Measurements from ENCODE around the gene C11orf16. TPM values are rescaled to one million over a fixed set of nuclear protein-coding genes. Genes with fewer than 3 reads are reported as not detected.
A peak's percentile ranks its signal among the peaks of the same experiment; 100 is the strongest.

The C11orf16 gene
- total and polyA plus RNA-seq, 8 donors, result not detected

DNA sequence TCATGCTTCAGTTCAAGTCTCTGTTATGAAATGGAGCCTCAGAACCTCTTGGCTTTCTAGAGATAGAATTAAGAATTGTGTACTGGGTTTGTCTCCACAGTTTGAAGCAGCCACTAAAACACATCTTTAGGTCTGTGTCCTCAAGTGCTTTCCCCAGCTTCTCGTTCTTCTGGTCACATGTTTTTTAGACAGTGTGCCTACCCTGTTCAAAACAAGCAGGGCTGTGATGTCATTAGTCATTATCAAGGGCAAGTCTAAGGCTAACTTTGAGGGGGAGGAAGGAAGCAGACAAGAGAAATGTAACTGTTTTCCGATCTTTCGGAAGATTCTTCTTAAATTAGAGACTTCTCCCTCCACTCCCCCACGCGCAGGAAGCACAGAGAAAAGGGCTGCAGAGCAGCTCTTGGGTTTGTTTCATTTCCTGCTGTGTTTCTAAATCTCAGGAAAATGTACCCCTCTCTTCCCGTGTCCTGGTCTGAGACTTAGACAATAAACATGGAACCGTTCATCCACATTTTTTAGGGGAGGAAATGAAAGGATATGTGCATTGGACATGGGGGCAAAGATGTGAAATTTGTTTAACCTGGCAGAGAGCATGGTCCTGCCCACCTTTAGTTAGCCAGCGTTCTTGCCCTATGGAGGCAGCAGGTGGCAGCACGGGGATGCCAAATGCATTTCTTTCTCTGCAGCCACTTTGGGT lies 18.6 kb downstream of the C11orf16 start:
- DNase-seq, result peak in 1 of 2 donors; percentile 74
- Histone ChIP-seq H3K4me3 (peak overlapping the region in 3 of 4 donors; percentile 5 to 32 (median 23)), H3K4me1 (peaks cover 24 to 66% (median 48%) of the 10 kb centered on the region in 4 donors), H3K9me3 (no peaks in the 10 kb centered on the region), H3K27me3 (no peaks in the 10 kb centered on the region), H3K36me3 (peaks cover 3 to 32% (median 24%) of the 10 kb centered on the region in 4 donors), H3K27ac (peak overlapping the region in 4 of 5 donors; percentile 41 to 76 (median 73))
- TF ChIP-seq, protein P1, sequence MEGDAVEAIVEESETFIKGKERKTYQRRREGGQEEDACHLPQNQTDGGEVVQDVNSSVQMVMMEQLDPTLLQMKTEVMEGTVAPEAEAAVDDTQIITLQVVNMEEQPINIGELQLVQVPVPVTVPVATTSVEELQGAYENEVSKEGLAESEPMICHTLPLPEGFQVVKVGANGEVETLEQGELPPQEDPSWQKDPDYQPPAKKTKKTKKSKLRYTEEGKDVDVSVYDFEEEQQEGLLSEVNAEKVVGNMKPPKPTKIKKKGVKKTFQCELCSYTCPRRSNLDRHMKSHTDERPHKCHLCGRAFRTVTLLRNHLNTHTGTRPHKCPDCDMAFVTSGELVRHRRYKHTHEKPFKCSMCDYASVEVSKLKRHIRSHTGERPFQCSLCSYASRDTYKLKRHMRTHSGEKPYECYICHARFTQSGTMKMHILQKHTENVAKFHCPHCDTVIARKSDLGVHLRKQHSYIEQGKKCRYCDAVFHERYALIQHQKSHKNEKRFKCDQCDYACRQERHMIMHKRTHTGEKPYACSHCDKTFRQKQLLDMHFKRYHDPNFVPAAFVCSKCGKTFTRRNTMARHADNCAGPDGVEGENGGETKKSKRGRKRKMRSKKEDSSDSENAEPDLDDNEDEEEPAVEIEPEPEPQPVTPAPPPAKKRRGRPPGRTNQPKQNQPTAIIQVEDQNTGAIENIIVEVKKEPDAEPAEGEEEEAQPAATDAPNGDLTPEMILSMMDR (IDR thresholded peaks at IDR 0.05), result peak in 4 of 7 experiments; percentile 30 to 63 (median 41)
- TF ChIP-seq EP300 (IDR thresholded peaks at IDR 0.05), result no peak
- no peak for TF ChIP-seq POLR2A (IDR thresholded peaks at IDR 0.05)
- peak in 1 of 3 donors; percentile 18 for TF ChIP-seq POLR2AphosphoS5 (IDR thresholded peaks at IDR 0.05)
- intact Hi-C loops (cut with DNase I; ENCODE audit: low total_unique reads), result no loop called here
- WGBS, 5 donors, result 8 to 18% (median 15%) methylated on average over 9 of the region's 9 CpGs

DNA sequence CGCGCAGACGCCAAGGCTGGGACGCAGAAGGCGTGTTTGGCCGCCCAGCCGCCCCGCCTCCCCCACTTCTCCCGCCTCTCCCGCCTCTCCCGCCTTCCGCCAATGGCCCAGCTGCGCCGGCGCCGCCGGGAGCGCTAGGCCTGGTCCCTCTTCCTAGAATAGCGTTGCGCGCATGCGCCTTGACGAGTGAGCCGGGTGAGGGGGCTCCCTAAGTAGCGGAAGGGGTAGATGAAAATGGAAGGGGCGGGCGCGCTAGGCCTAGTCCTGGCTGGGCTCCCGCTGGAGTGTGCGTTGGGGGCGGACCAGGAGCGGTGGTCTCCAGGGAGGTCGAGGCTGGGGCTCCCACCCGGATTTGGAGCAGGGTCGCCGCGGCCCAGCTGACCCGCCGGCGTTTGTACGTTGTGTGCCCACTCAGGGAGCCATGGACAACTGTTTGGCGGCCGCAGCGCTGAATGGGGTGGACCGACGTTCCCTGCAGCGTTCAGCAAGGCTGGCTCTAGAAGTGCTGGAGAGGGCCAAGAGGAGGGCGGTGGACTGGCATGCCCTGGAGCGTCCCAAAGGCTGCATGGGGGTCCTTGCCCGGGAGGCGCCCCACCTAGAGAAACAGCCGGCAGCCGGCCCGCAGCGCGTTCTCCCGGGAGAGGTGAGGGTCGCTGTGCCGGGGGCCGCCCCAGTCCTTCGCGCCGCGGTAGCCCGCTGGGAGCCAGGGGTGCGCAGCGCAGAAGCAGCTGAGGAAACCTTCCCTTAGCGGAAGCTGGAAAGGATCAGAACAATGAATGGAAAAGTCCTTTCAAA lies 21.5 kb downstream of the C11orf16 start, which contains the start of gene AKIP1:
Gene AKIP1, plus strand, starts transcription at position 161 of the 795 bp plus-strand sequence. Its CDS starts 261 bp downstream, at position 422.
- intact Hi-C loops (cut with DNase I; ENCODE audit: low total_unique reads), result no loop called here
- TF ChIP-seq, protein P1 (IDR thresholded peaks at IDR 0.05), result no peak
- peak; percentile 65 to 85 (median 81) for TF ChIP-seq POLR2AphosphoS5 (IDR thresholded peaks at IDR 0.05)

DNA sequence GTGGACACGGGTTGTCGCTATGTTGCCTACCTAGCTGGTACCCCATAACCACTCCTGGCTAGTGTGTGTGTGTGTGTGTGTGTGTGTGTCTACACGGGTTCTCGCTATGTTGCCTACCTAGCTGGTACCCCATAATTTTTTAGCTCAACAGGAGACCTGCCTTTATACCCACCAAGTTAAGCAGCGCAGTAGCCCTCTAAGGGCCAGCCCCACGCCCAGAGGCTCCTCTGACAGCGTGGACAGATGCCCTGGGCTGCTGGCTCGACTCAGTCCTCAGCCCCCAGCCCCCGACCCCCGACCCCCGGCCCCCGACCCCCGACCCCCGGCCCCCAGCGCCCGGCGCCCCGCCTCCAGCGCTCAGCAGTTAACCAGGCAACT lies 22.1 kb downstream of the C11orf16 start:
- no peaks in the 10 kb centered on the region for H3K36me3 ChIP-seq
- H3K9me3 ChIP-seq, result no peaks in the 10 kb centered on the region
- WGBS, 5 donors, result 0 to 5% (median 0%) methylated on average over 8 to 19 of the region's 19 CpGs
- no peak for TF ChIP-seq POLR2A (IDR thresholded peaks at IDR 0.05)
- TF ChIP-seq, protein P1 (IDR thresholded peaks at IDR 0.05), result no peak
- no peak for TF ChIP-seq POLR2AphosphoS5 (IDR thresholded peaks at IDR 0.05)
- no peak for TF ChIP-seq EP300 (IDR thresholded peaks at IDR 0.05)
- peak overlapping the region; percentile 71 to 90 (median 78) for H3K4me3 ChIP-seq
- no peak for DNase-seq
- intact Hi-C loops (cut with DNase I; ENCODE audit: low total_unique reads), result no loop called here
- peak overlapping the region; percentile 7 to 94 (median 89) for H3K27ac ChIP-seq
- no peaks in the 10 kb centered on the region for H3K27me3 ChIP-seq
- peaks cover 24 to 46% (median 37%) of the 10 kb centered on the region in 4 donors for H3K4me1 ChIP-seq

More for the DNA sequence above, 21.5 kb downstream of the C11orf16 start, which contains the start of gene AKIP1:
- Histone ChIP-seq H3K4me1 (peaks cover 24 to 46% (median 37%) of the 10 kb centered on the region in 4 donors), H3K36me3 (peaks cover 0 to 5% (median 0%) of the 10 kb centered on the region in 4 donors), H3K9me3 (no peaks in the 10 kb centered on the region), H3K27ac (peak within 1 kb of the TSS; percentile 70 to 94 (median 89)), H3K27me3 (no peaks in the 10 kb centered on the region), H3K4me3 (peak within 1 kb of the TSS; percentile 71 to 90 (median 78))
- WGBS, 5 donors, result 0 to 1% (median 0%) methylated on average over 41 to 68 of the region's 68 CpGs
- DNase-seq, result peak; percentile 94 to 99

DNA sequence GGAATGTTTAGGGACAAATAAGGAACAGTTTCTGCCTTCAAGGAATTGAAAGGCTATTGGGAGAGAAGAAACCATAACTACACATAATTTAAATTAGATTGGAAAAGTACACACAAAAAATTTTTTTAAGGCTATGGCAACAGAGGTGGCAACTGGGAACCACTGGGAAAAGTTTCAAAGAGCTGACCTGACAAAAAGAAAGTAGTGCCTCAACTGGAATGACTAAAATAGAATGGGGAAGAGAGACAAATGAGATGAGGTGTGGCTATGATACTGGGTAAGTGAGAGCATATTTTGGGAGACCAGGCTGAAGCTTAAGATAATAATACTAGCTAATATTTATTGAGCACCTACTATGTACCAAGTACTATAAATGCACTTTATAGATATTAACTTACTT lies 24.6 kb downstream of the C11orf16 start:
- TF ChIP-seq, protein P1 (IDR thresholded peaks at IDR 0.05), result no peak
- TF ChIP-seq EP300 (IDR thresholded peaks at IDR 0.05) (no peak), POLR2AphosphoS5 (IDR thresholded peaks at IDR 0.05) (no peak), POLR2A (IDR thresholded peaks at IDR 0.05) (no peak)
- no peaks in the 10 kb centered on the region for H3K9me3 ChIP-seq
- peaks cover 8 to 26% (median 23%) of the 10 kb centered on the region in 4 donors for H3K4me1 ChIP-seq
- DNase-seq, result no peak
- no peak overlapping the region for H3K27ac ChIP-seq
- intact Hi-C loops (cut with DNase I; ENCODE audit: low total_unique reads), result no loop called here
- no peak overlapping the region for H3K4me3 ChIP-seq
- H3K36me3 ChIP-seq, result no peaks in the 10 kb centered on the region
- H3K27me3 ChIP-seq, result no peaks in the 10 kb centered on the region
